T1000 (cell line): Measurements from ENCODE around the gene PSRC1.
"Not testable (repeated sequence)": the region's sequence is repeated elsewhere in the genome, so short reads cannot be mapped to it uniquely, and the experiment has no call there.

Experiments used
- DNase-seq: peaks from one replicate; lab custom pipeline; 2025; ENCODE audit warnings: mixed read lengths; lab: John Stamatoyannopoulos, UW

Gene PSRC1

GRCh38 chr1:109295712-109296415 is 12.9 kb upstream of the PSRC1 start:
- DNase-seq: no peak

GRCh38 chr1:109294481-109294880 is 11.5 kb upstream of the PSRC1 start:
- no peak for DNase-seq

DNA sequence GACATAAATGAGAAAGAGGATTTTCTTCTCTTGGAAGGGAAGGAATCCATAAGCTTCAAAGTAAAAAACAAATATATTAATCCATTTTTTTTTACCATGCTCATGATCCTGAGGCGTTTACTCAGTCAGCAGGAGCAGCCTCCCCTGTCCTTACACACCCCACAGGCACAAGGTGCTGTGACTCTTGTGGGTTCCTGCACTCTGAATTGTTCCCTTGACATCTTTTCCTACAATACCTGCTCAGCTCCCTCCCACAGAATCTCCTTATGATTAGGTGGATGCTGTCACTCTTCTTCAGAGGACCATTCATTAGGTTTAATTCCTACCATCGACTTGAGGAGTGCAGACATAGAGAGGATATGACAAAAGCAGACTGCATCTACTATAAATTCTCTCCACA is 10.1 kb upstream of the PSRC1 start:
- DNase-seq: no peak

DNA sequence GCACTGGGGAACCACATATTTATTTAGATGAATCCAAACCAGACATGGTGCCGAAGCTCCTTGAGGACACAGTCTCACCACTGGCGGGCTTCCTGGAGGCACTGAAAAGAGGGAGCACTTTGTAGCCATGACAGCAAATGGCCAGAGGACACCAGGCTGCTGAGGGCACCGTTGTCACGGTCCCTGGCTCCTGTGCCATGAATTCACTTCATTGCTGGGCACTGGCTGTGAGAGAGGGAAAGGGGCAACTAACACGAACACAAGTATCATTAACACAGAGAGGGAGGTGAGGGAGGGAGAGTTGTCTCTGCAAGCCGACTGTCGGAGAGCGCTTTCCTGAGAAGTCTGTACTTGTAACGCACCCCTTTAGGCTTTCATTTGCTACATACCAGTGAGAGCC is 9.4 kb upstream of the PSRC1 start:
- no peak for DNase-seq

GRCh38 chr1:109290998-109291397 is 8.1 kb upstream of the PSRC1 start:
- DNase-seq: no peak

DNA sequence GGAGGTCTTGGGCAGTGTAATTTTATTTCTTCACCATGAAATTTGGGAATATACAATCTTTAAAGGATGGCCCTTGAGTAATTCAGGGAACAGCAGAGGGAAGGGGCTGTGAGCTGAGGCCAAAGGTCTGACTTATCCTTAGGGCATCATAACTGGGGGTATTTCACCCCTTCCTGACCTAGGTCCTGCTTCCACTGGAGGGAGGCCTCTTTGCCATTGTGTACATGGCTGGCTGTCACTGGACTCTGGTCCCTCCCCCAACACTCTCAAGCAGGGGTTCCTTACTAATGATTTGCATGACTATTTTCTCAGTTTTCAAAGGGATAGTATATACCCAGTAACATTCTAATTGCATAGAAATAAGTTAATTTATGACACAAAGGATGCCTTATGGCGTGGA is 7.2 kb upstream of the PSRC1 start:
- DNase-seq: no peak

DNA sequence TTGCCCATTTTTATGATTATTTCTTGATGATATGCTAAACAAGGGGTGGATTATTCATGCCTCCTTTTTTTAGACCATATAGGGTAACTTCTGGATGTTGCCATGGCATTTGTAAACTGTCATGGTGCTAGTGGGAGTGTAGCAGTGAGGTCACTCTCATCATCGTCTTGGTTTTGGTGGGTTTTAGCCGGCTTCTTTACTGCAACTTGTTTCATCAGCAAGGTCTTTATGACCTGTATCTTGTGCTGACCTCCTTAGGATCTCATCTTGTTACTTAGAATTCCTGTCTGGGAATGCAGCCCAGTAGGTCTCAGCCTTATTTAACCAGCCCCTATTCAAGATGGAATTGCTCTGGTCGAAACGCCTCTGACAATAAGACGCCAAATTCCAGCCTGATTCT is 3.8 kb upstream of the PSRC1 start:
- not testable (repeated sequence) for DNase-seq

- no peak for DNase-seq
These were observed 1.0 kb upstream of the PSRC1 start for GRCh38 chr1:109283748-109284600.

DNA sequence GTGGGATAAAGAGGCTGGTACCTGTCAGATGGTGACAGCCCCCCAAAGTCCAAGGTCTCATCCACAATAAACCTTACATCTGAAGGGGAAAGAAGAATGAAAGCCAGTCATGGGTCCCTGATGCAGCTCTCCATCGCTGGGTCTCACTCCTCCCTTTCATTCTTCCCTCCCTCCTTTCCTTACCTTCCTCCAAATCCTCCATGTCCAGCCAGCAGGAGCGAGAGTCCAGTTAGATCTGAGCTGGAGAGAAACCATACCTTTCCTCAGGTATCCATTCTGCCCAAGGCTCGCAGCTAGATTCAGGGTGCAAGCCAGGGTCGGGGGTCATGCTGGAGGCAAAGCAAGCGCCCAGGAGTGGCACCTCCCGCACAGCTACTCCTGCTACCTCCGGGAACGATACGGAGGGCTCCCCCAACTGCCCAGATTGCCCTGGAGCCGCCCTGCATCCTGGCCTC is 421 bp downstream of the PSRC1 start:
- DNase-seq: no peak

DNA sequence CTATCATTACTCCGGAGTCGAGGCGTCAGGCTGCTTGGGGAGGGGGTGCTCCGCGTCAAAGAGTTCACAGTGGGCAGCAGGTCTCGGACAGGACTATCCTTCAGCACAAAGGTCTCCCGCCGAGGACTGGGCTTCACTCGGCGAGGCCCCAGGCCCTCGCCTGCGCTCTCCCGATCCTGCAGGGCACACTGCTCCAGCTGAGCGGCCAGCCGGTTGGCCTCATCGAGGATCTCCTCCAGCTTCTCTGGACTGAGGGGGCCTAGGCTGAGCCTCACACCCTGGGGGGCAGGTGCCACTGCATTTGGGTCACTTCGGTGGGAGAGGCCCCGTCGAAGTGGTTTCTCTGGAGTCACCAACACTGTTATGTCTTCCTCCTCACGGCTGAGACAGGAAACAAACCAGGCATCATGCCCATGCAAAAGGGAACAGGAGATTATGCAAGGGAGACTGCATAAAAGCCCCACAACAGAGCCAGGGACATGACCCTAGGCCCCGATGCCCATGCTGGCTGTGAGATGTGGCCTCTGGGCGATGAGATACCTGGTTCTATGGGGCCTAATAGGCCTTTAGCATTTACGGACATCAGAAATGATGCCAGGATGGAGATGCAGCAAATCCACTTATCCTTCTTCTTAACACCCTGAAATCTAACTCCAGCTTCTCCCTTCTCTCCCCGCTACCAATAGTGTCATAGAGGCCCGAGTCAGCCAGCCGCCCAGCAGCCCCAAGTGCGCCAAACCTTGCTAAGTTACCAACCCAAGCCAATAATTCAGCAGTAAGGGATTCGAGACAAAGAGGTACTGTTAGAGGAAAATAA is 1.1 kb downstream of the PSRC1 start:
- no peak for DNase-seq

DNA sequence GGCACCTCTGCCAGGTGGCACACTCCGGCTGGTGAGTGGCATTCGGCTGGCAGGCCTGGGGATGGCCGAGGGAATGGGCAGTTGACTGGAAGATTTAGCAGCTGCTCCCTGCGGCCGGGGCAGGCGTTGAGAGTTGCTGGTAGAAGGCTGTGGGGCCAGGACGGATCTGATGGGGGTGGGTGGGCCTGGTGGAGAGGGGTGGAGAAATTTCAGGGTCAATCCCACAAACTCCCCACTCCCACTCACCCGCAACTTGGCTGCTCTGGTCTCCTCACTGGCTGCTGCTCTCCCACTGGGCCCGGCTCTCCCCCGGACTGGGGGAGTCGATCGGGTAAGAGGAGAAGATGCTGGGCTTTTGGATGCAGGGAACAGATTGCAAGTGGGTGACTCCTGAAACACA is 2.1 kb downstream of the PSRC1 start:
- DNase-seq: no peak

- DNase-seq: no peak
These were observed 3.2 kb downstream of the PSRC1 start for GRCh38 chr1:109279615-109280278.

- DNase-seq: peak; percentile 39
These were observed 5.3 kb downstream of the PSRC1 start for GRCh38 chr1:109277434-109278204.

- no peak for DNase-seq
These were observed 7.1 kb downstream of the PSRC1 start for GRCh38 chr1:109275706-109276345.

GRCh38 chr1:109274533-109275476 is 8.1 kb downstream of the PSRC1 start:
- DNase-seq: peak; percentile 42

DNA sequence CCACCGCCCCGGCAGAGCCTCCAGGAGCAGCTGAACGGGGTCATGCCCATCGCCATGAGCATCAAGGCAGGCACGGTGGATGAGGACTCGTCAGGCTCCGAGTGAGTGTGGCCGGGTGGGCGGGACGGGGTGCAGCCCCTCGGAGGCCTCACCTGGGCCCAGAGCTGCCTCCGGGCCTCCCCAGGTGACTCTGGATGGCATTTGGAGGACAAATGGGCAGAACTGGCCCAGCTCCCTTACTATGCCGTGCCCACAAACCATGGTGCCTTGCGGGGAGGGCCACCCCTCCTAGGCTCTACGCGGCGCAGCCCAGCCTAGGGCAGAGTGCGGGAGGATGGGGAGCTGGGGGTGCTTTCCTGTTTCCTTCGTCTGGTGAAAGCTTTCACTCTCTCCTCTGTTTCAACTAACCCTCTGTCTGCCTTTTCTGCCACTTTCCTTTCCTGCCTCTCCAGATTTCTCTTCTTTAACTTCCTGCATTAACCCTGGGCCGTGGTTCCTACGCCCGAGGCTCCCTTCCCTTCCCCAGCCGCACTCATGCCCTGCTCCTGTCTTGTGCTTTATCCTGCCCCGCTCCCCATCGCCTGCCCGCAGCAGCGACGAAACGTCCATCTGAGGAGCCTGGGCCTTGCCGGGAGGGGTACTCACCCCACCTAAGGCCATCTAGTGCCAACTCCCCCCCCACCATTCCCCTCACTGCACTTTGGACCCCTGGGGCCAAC is 9.2 kb downstream of the PSRC1 start:
- DNase-seq: no peak

DNA sequence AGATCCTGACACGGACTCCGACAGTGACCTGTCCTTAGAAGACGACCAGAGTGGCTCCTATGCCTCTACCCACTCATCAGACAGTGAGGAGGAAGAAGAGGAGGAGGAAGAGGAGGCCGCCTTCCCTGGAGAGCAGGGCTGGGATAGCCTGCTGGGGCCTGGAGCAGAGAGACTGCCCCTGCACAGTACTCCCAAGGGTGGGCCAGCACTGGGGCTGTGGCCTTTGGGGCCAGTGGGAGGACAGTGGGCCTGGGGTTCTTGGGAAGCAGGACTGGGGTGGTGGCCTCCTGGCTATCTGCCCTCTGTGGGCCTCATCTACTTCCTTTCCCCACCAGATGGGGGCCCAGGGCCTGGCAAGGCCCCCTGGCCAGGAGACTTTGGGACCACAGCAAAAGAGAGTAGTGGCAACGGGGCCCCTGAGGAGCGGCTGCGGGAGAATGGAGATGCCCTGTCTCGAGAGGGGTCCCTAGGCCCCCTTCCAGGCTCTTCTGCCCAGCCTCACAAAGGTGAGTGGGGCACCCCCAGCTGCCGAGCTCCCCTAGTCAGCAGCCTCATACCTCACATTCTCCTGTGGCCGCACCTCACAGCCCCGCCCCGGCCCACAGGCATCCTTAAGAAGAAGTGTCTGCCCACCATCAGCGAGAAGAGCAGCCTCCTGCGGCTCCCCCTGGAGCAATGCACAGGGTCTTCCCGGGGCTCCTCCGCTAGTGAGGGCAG is 10.0 kb downstream of the PSRC1 start:
- no peak for DNase-seq
